ENCODE data around the gene VSTM2B.

VSTM2B gene

DNA sequence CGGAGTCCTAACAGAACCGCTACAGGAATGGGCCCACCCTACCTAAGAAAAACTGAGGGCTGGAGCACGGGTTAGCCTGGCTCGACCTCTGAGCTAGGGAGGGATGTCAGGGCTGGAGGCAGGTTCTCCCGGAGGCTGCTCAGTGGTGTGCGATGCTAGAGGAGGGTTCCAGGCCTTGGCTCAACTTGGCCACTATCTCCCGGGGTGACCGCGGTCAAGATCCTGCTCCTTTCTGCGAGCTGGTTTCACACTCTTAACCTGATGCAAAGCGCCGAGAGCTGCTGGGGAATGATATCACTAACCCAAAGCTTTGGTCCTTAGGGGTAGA is 80.6 kb downstream of the VSTM2B start:
- peak overlapping the region; percentile 75 for H3K27ac ChIP-seq
- no peak for TF ChIP-seq ZFX (IDR thresholded peaks at IDR 0.05)
- TF ChIP-seq, protein P1, sequence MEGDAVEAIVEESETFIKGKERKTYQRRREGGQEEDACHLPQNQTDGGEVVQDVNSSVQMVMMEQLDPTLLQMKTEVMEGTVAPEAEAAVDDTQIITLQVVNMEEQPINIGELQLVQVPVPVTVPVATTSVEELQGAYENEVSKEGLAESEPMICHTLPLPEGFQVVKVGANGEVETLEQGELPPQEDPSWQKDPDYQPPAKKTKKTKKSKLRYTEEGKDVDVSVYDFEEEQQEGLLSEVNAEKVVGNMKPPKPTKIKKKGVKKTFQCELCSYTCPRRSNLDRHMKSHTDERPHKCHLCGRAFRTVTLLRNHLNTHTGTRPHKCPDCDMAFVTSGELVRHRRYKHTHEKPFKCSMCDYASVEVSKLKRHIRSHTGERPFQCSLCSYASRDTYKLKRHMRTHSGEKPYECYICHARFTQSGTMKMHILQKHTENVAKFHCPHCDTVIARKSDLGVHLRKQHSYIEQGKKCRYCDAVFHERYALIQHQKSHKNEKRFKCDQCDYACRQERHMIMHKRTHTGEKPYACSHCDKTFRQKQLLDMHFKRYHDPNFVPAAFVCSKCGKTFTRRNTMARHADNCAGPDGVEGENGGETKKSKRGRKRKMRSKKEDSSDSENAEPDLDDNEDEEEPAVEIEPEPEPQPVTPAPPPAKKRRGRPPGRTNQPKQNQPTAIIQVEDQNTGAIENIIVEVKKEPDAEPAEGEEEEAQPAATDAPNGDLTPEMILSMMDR (conservative IDR thresholded peaks at IDR 0.05) = no peak

DNA sequence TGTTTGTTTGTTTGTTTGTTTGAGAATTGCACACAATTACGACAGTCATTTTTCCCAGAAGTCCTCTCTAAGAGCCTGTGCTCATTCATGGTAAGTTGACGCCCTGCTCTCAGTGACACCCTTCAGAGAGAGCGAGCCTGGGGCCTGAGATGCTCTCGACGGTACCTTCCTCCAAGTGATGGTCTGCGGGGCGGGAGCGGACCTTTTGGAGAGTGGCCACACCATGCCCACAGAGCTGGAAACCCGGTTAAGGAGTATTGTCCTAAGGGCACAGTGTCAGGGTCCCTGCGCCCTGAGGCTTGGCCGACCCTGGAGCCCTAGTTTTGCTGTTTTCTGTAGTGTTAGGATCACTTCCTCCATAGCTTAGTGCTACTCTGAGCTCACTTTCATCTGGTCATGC is 83.8 kb downstream of the VSTM2B start:
- TF ChIP-seq, protein P1 (conservative IDR thresholded peaks at IDR 0.05) = no peak
- TF ChIP-seq ZFX (IDR thresholded peaks at IDR 0.05) = no peak
- H3K27ac ChIP-seq = no peak overlapping the region

DNA sequence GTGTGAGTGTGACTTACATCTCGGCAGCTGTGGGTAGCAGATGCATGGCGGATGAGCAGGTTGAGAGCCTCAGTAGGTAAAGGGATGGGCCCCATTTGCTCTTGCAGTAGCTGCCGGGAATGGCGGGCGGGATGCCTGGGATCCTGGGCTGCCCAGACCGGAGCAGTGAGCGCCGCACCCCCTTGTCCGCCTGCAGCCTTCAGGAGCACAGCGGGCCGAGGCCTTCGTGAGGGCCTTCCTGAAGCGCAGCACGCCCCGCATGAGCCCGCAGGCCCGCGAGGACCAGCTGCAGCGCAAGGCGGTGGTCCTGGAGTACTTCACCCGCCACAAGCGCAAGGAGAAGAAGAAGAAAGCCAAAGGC is 84.4 kb downstream of the VSTM2B start:
- TF ChIP-seq ZFX (IDR thresholded peaks at IDR 0.05) = no peak
- TF ChIP-seq, protein P1 (conservative IDR thresholded peaks at IDR 0.05) = no peak
- H3K27ac ChIP-seq = no peak overlapping the region

DNA sequence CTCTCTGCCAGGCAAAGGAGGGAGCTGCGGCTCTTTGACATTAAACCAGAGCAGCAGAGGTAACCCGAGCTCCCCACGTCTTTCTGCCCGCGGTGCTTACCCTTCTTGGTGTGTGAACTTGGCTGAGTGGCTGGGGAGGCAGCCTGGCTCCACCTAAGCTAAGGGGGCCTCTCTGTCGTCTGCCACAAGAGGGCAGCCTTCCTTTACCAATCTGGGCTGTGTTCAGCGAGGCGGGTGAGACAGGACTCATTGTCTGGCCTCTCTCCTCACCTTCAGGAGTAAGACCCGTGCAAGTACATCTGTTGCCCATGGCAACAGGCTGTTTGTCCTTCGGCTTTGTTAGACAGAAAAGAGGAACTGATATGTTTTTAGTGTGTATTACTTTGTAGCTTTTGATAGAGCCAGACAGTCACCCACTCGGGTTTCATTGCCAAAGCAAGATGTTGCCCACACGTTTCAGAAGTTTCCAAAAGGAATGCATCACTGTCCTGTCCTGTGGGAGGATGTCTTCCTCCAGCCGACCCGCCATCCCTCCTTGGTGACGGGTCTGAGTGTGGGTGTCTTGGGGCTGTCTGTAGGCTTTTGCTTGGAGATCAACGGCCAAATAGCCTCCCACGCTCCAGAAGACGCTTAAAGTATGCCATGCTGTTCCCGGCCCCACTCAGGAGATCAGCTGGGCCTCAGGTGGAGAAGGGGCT is 84.9 kb downstream of the VSTM2B start:
- H3K27ac ChIP-seq = no peak overlapping the region
- TF ChIP-seq ZFX (IDR thresholded peaks at IDR 0.05) = no peak
- TF ChIP-seq, protein P1 (conservative IDR thresholded peaks at IDR 0.05) = peak; percentile 93

DNA sequence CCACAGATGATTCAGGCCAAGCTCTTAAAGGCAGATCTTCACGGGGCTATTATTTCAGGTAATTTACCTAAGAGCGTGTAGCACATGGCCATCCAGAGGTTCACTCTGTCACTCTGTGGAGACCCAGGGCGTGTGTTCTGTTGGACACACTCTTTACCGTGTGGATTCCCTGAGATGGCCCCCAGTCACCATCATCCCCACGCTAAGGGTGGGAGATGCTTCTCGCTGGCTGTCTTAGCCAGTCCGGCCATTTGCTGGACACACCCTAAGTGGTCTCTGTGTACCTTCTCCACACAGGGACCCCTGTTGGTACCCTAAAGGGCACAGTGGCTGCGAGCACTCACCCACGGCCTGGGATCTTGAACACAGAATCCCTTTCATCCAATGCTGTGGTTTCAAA is 86.3 kb downstream of the VSTM2B start:
- no peak overlapping the region for H3K27ac ChIP-seq
- TF ChIP-seq ZFX (IDR thresholded peaks at IDR 0.05) = no peak
- TF ChIP-seq, protein P1 (conservative IDR thresholded peaks at IDR 0.05) = no peak

DNA sequence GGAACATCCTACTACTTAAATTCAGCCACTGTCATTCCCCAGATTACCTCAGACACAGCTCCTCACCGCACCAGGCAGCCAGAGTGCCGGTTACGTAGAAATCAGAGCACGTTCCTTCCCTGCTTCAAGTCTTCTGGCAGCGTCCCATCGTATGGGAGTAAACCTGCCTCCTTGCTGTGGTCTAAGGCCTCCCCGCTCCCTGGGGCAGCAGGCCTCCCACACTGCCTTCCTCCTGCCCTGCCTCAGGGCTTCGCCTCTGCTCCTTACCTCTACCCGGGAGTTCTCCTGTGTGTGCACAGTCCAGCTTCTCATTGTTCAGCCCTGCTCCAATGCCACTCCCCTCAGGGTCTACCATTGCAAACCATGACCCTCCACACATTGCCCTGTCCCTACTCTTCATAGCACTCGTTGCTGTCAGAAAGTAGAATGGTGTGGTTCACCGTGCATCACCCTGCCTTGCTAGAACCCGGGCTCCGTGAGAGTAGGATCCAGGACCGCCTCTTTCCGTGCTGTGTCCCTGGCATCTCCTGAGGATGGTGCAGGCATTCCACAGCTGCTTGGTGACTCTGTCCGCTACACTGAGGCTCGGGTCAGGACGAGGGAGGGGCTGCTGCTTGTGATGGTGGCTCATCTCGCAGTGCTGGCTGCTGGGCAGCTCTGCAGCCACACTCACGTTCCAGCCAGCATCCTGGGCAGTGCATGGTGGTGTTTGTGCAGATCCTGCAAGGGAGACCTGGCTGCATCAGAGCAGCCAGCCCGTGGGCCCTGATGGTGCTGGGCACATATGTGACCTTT is 87.2 kb downstream of the VSTM2B start:
- no peak overlapping the region for H3K27ac ChIP-seq
- TF ChIP-seq, protein P1 (conservative IDR thresholded peaks at IDR 0.05) = no peak
- TF ChIP-seq ZFX (IDR thresholded peaks at IDR 0.05) = no peak

- no peak overlapping the region for H3K27ac ChIP-seq
- TF ChIP-seq, protein P1 (conservative IDR thresholded peaks at IDR 0.05) = no peak
- no peak for TF ChIP-seq ZFX (IDR thresholded peaks at IDR 0.05)
Measured at GRCh38 chr19:29614046-29614445, 88.3 kb downstream of the VSTM2B start.

Data from C4-2B (cell line).